T-cell (primary cell): ENCODE data around the gene A1BG. TPM values are rescaled to one million over a fixed set of nuclear protein-coding genes. Genes with fewer than 3 reads are reported as not detected.
"Not testable (repeated sequence)": the region's sequence is repeated elsewhere in the genome, so short reads cannot be mapped to it uniquely, and the experiment has no call there.

Source experiments
- ATAC-seq, 4 experiments: fragments of 200-7000 bp in 3 of 4; fragments of 150-1000 bp in 1 of 4; cut with Tn5 transposase; replicated peaks in 1 of 4; 1 replicate in 3 of 4; 2 replicates in 1 of 4; pipeline ENCODE4 v1.10.0; 2021; ENCODE audit warnings: moderate library complexity in 3 of 4, mild to moderate bottlenecking in 2 of 4, moderate number of reproducible peaks in 1 of 4
- CTCF ChIA-PET, 2 donors: fragments of 300-600 bp; sonication (Branson Sonifier 250); formaldehyde crosslinking; loops; one replicate each; lab custom pipeline; 2022; ENCODE audit warnings: antibody characterized with exemption in 2 of 2; lab: Charles Lee
- POLR2A ChIA-PET, 2 donors: fragments of 300-600 bp; sonication (Branson Sonifier 250); formaldehyde crosslinking; loops; one replicate each; lab custom pipeline; 2022; ENCODE audit warnings: antibody characterized with exemption in 2 of 2; lab: Charles Lee
- DNase-seq, 35 experiments: peaks; one replicate each; pipeline versions ENCODE4 v3.0.0 to v3.0.0-alpha.2; 2013 to 2023
- H3K27ac ChIP-seq: one replicate; pipeline ENCODE4 v1.5.1; 2013; ENCODE audit warnings: low read length
- H3K27me3 ChIP-seq, 2 experiments: replicated peaks in 1 of 2; 1 replicate in 1 of 2; 2 replicates in 1 of 2; pipeline versions ENCODE4 v1.6.1 to v1.7.0; 2013; ENCODE audit warnings: low read length in 1 of 2, mixed read lengths in 1 of 2; ENCODE audit not compliant: control insufficient read depth in 2 of 2, insufficient read depth in 2 of 2; ENCODE audit errors: extremely low read depth in 1 of 2
- H3K36me3 ChIP-seq, 2 donors: 1 replicate in 1 of 2; 2 replicates in 1 of 2; pipeline versions ENCODE4 v1.6.1 to v1.7.0; 2013; ENCODE audit warnings: low read length in 1 of 2; ENCODE audit not compliant: control insufficient read depth in 2 of 2, insufficient read depth in 1 of 2; ENCODE audit errors: extremely low read depth in 1 of 2
- H3K4me1 ChIP-seq, 2 experiments: 1 replicate in 1 of 2; 2 replicates in 1 of 2; pipeline versions ENCODE4 v1.6.1 to v1.7.0; 2013; ENCODE audit warnings: low read length in 2 of 2, mixed read lengths in 1 of 2; ENCODE audit not compliant: insufficient read depth in 2 of 2, control insufficient read depth in 1 of 2; ENCODE audit errors: extremely low read depth in 1 of 2
- H3K4me3 ChIP-seq, 2 donors: 1 replicate in 1 of 2; 2 replicates in 1 of 2; pipeline versions ENCODE4 v1.5.1 to v1.7.0; 2013; ENCODE audit warnings: mild to moderate bottlenecking in 2 of 2, low read length in 1 of 2, moderate library complexity in 1 of 2; ENCODE audit not compliant: control insufficient read depth in 1 of 2; ENCODE audit errors: extremely low read depth in 1 of 2
- H3K9me3 ChIP-seq: 2 replicates; pipeline ENCODE4 v1.7.0; 2013
- H3K27ac Mint-ChIP-seq, 2 donors: one replicate each; pipeline ENCODE4 v1.8.0; 2020 to 2021; ENCODE audit warnings: mild to moderate bottlenecking in 2 of 2, mixed read lengths in 2 of 2
- H3K27me3 Mint-ChIP-seq, 2 donors: one replicate each; pipeline ENCODE4 v1.8.0; 2021 to 2022; ENCODE audit warnings: mixed read lengths in 2 of 2
- H3K36me3 Mint-ChIP-seq: one replicate; pipeline ENCODE4 v1.8.0; 2021; ENCODE audit warnings: mixed read lengths
- H3K4me1 Mint-ChIP-seq, 3 donors: one replicate each; pipeline ENCODE4 v1.8.0; 2020 to 2022; ENCODE audit warnings: mixed read lengths in 3 of 3, mild to moderate bottlenecking in 1 of 3
- H3K4me3 Mint-ChIP-seq, 3 donors: one replicate each; pipeline ENCODE4 v1.8.0; 2020 to 2022; ENCODE audit warnings: mild to moderate bottlenecking in 3 of 3, mixed read lengths in 3 of 3, moderate library complexity in 3 of 3
- H3K9me3 Mint-ChIP-seq, 3 donors: one replicate each; pipeline ENCODE4 v1.8.0; 2020 to 2022; ENCODE audit warnings: mixed read lengths in 3 of 3
- WGBS: methylation state at CpG from one replicate; pipeline ENCODE4 v1.1.5; 2013; ENCODE audit warnings: missing lambda C conversion rate; ENCODE audit not compliant: insufficient coverage; 5-methylcytosine and 5-hydroxymethylcytosine counted together
- total RNA-seq, 35 experiments: library from RNA in 6 of 35; stranded (reverse) in 6 of 35; fragments of 120-200 nt in 1 of 35; gene quantifications; one replicate each; pipeline versions ENCODE4 v1.2.1 to v1.2.4 and lab custom pipeline; 2013 to 2026

Gene A1BG
- total RNA-seq, 5 donors from 2014 or later (not counting 1 experiment from before 2014, with no cell fraction given) = 15.4 to 31.1 (median 19.3) TPM

DNA sequence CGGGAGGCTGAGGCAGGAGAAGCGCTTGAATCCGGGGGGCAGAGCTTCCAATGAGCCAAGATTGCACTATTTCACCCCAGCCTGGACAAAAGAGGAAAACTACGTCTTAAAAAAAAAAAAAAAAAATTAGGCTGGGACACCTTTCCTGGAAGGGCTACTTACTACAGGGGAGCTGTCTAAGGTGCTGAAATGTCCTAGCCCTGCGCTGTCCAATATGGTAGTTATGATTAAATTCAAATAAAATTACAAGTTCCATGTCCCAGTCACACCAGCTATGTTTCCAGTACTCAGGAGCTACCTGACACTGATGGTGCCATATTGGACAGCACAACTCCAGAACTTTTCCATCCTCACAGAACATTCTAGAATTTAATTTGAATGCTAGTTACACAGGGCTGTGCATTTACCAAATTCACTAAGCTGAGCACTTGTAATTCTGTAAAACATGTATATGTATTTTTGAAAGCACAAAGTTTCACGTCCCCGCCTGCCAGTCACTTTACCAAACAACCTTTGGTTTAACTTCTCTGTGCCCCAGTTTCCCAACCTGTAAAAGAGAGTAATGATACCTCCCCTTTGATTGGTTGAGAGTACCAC is 35.7 kb downstream of the A1BG start:
- no peaks in the 10 kb centered on the region for H3K4me1 ChIP-seq
- peaks cover 36% of the 10 kb centered on the region for H3K36me3 Mint-ChIP-seq
- ATAC-seq = peak in 1 of 4 experiments; percentile 31
- peak in 1 of 35 experiments; percentile 59 for DNase-seq
- ChIA-PET CTCF (no interaction called here), POLR2A (no interaction called here)
- no peak overlapping the region for H3K27ac Mint-ChIP-seq
- H3K4me3 Mint-ChIP-seq = no peak overlapping the region
- peaks cover 17 to 40% of the 10 kb centered on the region in 2 donors for H3K36me3 ChIP-seq
- no peaks in the 10 kb centered on the region for H3K27me3 ChIP-seq
- no peaks in the 10 kb centered on the region for H3K9me3 ChIP-seq
- H3K9me3 Mint-ChIP-seq = no peaks in the 10 kb centered on the region
- H3K27me3 Mint-ChIP-seq = no peaks in the 10 kb centered on the region
- no peaks in the 10 kb centered on the region for H3K4me1 Mint-ChIP-seq
- no peak overlapping the region for H3K4me3 ChIP-seq
- no peak overlapping the region for H3K27ac ChIP-seq
- 96% methylated on average over 4 of the region's 7 CpGs for WGBS

DNA sequence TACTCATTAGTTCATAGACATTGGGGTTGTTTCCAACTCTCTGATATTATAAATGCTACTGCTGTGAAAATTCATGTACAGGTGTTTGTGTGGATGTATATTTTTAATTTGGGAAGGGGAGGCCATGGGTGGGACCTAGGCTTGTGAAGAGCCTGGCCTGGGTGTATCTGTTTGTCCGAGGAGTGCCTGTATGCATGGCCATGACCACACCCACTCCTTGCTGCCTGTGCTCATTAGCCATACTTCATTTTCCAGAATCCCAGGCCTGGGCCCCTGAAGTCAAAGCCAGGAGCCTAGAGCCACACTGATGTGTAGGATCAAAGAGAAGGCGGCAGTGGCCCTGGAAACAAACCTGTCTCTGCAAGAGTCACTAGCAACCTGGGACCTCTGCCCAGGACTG is 37.7 kb downstream of the A1BG start:
- ChIA-PET CTCF (no interaction called here), POLR2A (no interaction called here)
- Histone ChIP-seq H3K4me1 (no peaks in the 10 kb centered on the region), H3K4me3 (no peak overlapping the region), H3K36me3 (peaks cover 25 to 50% of the 10 kb centered on the region in 2 donors), H3K9me3 (no peaks in the 10 kb centered on the region), H3K27ac (no peak overlapping the region), H3K27me3 (no peaks in the 10 kb centered on the region)
- no peak overlapping the region for H3K27ac Mint-ChIP-seq
- peaks cover 0 to 5% (median 3%) of the 10 kb centered on the region in 3 donors for H3K4me1 Mint-ChIP-seq
- H3K27me3 Mint-ChIP-seq = no peaks in the 10 kb centered on the region
- peaks cover 49% of the 10 kb centered on the region for H3K36me3 Mint-ChIP-seq
- WGBS = 100% methylated on average over 1 of the region's 2 CpGs
- no peak overlapping the region for H3K4me3 Mint-ChIP-seq
- ATAC-seq = peak in 1 of 4 experiments; percentile 17
- DNase-seq = no peak
- H3K9me3 Mint-ChIP-seq = no peaks in the 10 kb centered on the region

DNA sequence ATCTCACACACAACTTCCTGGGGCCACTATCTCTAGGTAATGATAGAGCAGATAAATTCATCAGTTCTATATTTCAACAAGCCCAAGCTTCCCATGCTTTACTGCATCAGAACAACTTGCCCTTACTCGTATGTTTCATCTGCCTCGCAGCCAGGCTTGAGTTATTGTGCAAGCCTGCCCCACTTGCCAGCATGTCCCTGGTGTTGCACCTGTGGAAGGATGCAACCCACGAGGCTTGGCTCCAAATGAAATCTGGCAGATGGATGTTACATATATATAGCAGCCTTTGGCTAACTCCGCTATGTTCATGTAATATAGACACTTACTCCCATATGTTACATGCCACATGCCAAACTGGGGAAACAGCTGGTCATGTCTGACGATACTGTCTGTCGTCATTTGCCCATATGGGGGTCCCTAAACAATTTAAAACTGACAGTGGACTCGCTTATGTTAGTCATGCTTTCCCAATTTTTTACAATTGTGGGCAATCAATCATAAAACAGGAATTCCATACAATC is 41.9 kb downstream of the A1BG start:
- H3K27me3 ChIP-seq = no peaks in the 10 kb centered on the region
- H3K27ac ChIP-seq = no peak overlapping the region
- ChIA-PET CTCF (interaction anchor here in 1 of 2 donors (0.7 kb wide), 1 partner anchor 179 kb away, joined by 3 read pairs; no protein-coding TSS in a partner anchor), POLR2A (no interaction called here)
- peaks cover 25 to 68% of the 10 kb centered on the region in 2 donors for H3K36me3 ChIP-seq
- Mint-ChIP-seq H3K9me3 (no peaks in the 10 kb centered on the region), H3K27me3 (no peaks in the 10 kb centered on the region), H3K27ac (no peak overlapping the region), H3K4me1 (peaks cover 32 to 41% (median 33%) of the 10 kb centered on the region in 3 donors), H3K4me3 (no peak overlapping the region), H3K36me3 (peaks cover 75% of the 10 kb centered on the region)
- WGBS = 98% methylated on average over 5 of the region's 7 CpGs
- DNase-seq (no peak), ATAC-seq (no peak)
- no peak overlapping the region for H3K4me3 ChIP-seq
- no peaks in the 10 kb centered on the region for H3K9me3 ChIP-seq
- H3K4me1 ChIP-seq = peaks cover 4 to 8% of the 10 kb centered on the region in 2 experiments

DNA sequence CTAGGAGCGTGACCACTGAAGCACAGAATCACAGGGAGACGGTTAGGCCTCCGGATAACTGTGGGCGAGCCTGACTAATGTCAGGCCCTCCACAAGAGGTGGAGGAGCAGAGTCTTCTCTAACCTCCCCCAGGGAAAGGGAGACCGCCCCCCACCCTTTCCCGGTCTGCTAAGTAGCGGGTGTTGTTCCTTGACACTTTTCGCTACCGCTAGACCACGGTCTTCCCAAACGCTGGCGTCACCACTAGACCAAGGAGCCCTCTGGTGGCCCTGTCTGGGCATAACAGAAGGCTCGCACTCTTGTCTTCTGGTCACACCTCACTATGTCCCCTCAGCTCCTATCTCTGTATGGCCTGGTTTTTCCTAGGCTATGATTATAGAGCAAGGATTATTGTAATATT is 42.6 kb downstream of the A1BG start:
- 100% methylated on average over 4 of the region's 13 CpGs for whole genome bisulfite sequencing
- H3K9me3 ChIP-seq, H3K4me3 Mint-ChIP-seq, H3K9me3 Mint-ChIP-seq, H3K27me3 Mint-ChIP-seq, H3K27ac ChIP-seq, H3K27me3 ChIP-seq, H3K27ac Mint-ChIP-seq, H3K4me3 ChIP-seq, ATAC-seq: not testable (repeated sequence)
- CTCF ChIA-PET = interaction anchor here in 1 of 2 donors (0.7 kb wide), 1 partner anchor 179 kb away, joined by 3 read pairs; no protein-coding TSS in a partner anchor
- Mint-ChIP-seq H3K4me1 (peaks cover 39 to 48% (median 40%) of the 10 kb centered on the region in 3 donors), H3K36me3 (peaks cover 78% of the 10 kb centered on the region)
- peaks cover 25 to 66% of the 10 kb centered on the region in 2 donors for H3K36me3 ChIP-seq
- peak in 6 of 35 experiments; percentile 4 to 16 (median 10) for DNase-seq
- peaks cover 8 to 15% of the 10 kb centered on the region in 2 experiments for H3K4me1 ChIP-seq
- POLR2A ChIA-PET = interaction anchor here in 1 of 2 donors (1.1 kb wide), 1 partner anchor 52 kb away, joined by 3 read pairs; no protein-coding TSS in a partner anchor

DNA sequence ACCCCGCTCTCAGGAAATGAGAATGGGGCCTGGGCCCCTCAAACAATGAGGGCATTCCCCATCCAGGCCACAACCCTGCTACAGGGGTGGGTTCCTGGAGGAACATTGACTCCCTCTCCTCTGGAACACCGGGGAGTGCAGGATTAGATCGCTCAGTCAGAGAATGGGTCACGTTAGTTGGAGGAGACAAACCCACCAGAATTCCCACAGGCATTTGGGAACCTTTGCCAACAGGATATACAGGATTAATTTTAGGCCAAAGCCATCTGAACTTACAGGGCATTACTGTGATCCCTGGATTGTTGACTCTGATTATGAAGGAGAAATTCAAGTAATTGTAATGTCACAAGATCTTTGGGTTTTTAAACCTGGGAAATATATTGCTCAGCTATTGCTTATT is 45.6 kb downstream of the A1BG start:
- CTCF ChIA-PET = no interaction called here
- H3K27me3 Mint-ChIP-seq = no peaks in the 10 kb centered on the region
- peaks cover 53 to 62% (median 55%) of the 10 kb centered on the region in 3 donors for H3K4me1 Mint-ChIP-seq
- H3K27me3 ChIP-seq = no peaks in the 10 kb centered on the region
- no peaks in the 10 kb centered on the region for H3K9me3 ChIP-seq
- no peak overlapping the region for H3K27ac Mint-ChIP-seq
- H3K4me3 Mint-ChIP-seq = peak overlapping the region in 1 of 3 donors; percentile 21
- ATAC-seq (no peak), DNase-seq (no peak)
- H3K36me3 Mint-ChIP-seq = peaks cover 66% of the 10 kb centered on the region
- WGBS = no CpG with 5 or more reads among the region's 4 CpGs
- H3K9me3 Mint-ChIP-seq = no peaks in the 10 kb centered on the region
- no peak overlapping the region for H3K27ac ChIP-seq
- H3K4me1 ChIP-seq = peaks cover 12 to 17% of the 10 kb centered on the region in 2 experiments
- H3K36me3 ChIP-seq = peaks cover 10 to 40% of the 10 kb centered on the region in 2 donors
- H3K4me3 ChIP-seq = no peak overlapping the region
- POLR2A ChIA-PET = no interaction called here

DNA sequence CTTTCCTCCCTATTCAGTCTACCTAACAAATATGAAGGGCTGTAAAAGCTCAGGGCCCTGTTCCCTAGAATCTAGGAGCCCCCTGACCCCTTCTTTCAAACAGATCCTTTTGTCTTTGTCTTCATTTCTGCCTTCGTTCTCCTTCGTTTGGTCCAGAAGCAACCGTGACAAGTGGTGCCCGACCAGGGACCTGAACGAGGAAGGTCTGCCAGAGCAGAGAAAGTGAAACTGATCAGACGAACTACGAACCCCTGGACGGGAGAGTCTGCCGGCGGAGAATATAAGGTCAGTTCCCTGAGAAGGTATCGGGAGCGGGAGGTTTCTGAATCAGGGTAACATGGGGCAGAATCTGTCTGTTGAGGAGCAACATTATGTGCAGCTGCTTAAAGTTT is 47.4 kb downstream of the A1BG start:
- DNase-seq (peak in 3 of 35 experiments; percentile 6 to 31 (median 21)), ATAC-seq (no peak)
- POLR2A ChIA-PET = interaction anchor here in 1 of 2 donors (0.6 to 1.0 kb wide), 4 partner anchors 21 to 56 kb away, joined by 3 to 8 read pairs (median 4); partner anchors contain the start of genes ZNF497 and ZSCAN22
- peaks cover 52 to 57% (median 53%) of the 10 kb centered on the region in 3 donors for H3K4me1 Mint-ChIP-seq
- Histone ChIP-seq H3K4me1 (peaks cover 12 to 17% of the 10 kb centered on the region in 2 experiments), H3K36me3 (peaks cover 0 to 25% of the 10 kb centered on the region in 2 donors), H3K9me3 (no peaks in the 10 kb centered on the region), H3K27ac (peak overlapping the region; percentile 93), H3K4me3 (peak overlapping the region; percentile 92 to 93), H3K27me3 (no peaks in the 10 kb centered on the region)
- CTCF ChIA-PET = no interaction called here
- peak overlapping the region; percentile 96 to 99 (median 98) for H3K4me3 Mint-ChIP-seq
- H3K36me3 Mint-ChIP-seq = peaks cover 59% of the 10 kb centered on the region
- H3K9me3 Mint-ChIP-seq = no peaks in the 10 kb centered on the region
- no peaks in the 10 kb centered on the region for H3K27me3 Mint-ChIP-seq
- H3K27ac Mint-ChIP-seq = peak overlapping the region; percentile 95 to 97
- WGBS = 51% methylated on average over 11 of the region's 12 CpGs
